WTC11 (cell line): ENCODE measurements around the gene AVPI1. TPM values are rescaled to one million over a fixed set of nuclear protein-coding genes. Genes with fewer than 3 reads are reported as not detected.
A peak's percentile ranks its signal among the peaks of the same experiment; 100 is the strongest.

ENCODE experiments used
- ATAC-seq: fragments of 200-7000 bp; cut with Tn5 transposase; 2 replicates; pipeline ENCODE4 v1.10.0; 2021; ENCODE audit warnings: mild to moderate bottlenecking, moderate library complexity
- CTCF ChIA-PET: fragments of 300-600 bp; sonication (Branson Sonifier 250); formaldehyde crosslinking; loops from one replicate; lab custom pipeline; 2021; ENCODE audit warnings: antibody characterized with exemption; lab: Charles Lee
- POLR2A ChIA-PET: fragments of 350-600 bp; sonication (Branson Sonifier 250); formaldehyde crosslinking; loops from one replicate; lab custom pipeline; 2021; ENCODE audit warnings: antibody characterized with exemption; lab: Charles Lee
- DNase-seq: peaks from one replicate; pipeline ENCODE4 v3.0.0; 2021; ENCODE audit warnings: low spot score
- H3K27ac Mint-ChIP-seq: 2 replicates; pipeline ENCODE4 v1.8.0; 2021; ENCODE audit warnings: mixed read lengths
- H3K27me3 Mint-ChIP-seq: 2 replicates; pipeline ENCODE4 v1.8.0; 2021; ENCODE audit warnings: low read depth, mild to moderate bottlenecking, moderate library complexity, mixed read lengths
- H3K36me3 Mint-ChIP-seq: 2 replicates; pipeline ENCODE4 v1.8.0; 2021; ENCODE audit warnings: mixed read lengths
- H3K4me1 Mint-ChIP-seq: 2 replicates; pipeline ENCODE4 v1.8.0; 2022; ENCODE audit warnings: mixed read lengths
- H3K4me3 Mint-ChIP-seq: 2 replicates; pipeline ENCODE4 v1.8.0; 2021; ENCODE audit warnings: mild to moderate bottlenecking, moderate library complexity, mixed read lengths
- H3K9me3 Mint-ChIP-seq: 2 replicates; pipeline ENCODE4 v1.8.0; 2021; ENCODE audit warnings: mixed read lengths
- CREM ChIP-seq: sonication (generic); formaldehyde crosslinking; IDR thresholded peaks from 2 replicates; pipeline ENCODE4 v1.8.1; 2022; ENCODE audit warnings: mild to moderate bottlenecking, missing genetic modification reagents, moderate library complexity
- ELF4 ChIP-seq: sonication (generic); formaldehyde crosslinking; IDR thresholded peaks from 2 replicates; pipeline ENCODE4 v1.8.1; 2022; ENCODE audit warnings: low read depth, mild to moderate bottlenecking, moderate library complexity, missing genetic modification reagents
- ETV6 ChIP-seq: sonication (generic); formaldehyde crosslinking; IDR thresholded peaks from 2 replicates; pipeline ENCODE4 v1.8.1; 2022; ENCODE audit warnings: mild to moderate bottlenecking, missing genetic modification reagents
- FOXK1 ChIP-seq: sonication (generic); formaldehyde crosslinking; IDR thresholded peaks from 2 replicates; pipeline ENCODE4 v1.8.0; 2022; ENCODE audit warnings: mild to moderate bottlenecking, moderate library complexity, missing genetic modification reagents
- FOXP1 ChIP-seq: sonication (generic); formaldehyde crosslinking; IDR thresholded peaks from 2 replicates; pipeline ENCODE4 v1.8.0; 2022; ENCODE audit warnings: missing genetic modification reagents, mild to moderate bottlenecking, moderate library complexity, borderline replicate concordance
- NFATC4 ChIP-seq: fragments of 250-450 bp; sonication (Bioruptor Pico); IDR thresholded peaks from 2 replicates; pipeline ENCODE4 v1.9.0; 2021; ENCODE audit warnings: mild to moderate bottlenecking
- NFE2L1 ChIP-seq: sonication (generic); formaldehyde crosslinking; IDR thresholded peaks from 2 replicates; pipeline ENCODE4 v1.8.1; 2023; ENCODE audit warnings: missing genetic modification reagents
- NR1H2 ChIP-seq: sonication (generic); formaldehyde crosslinking; IDR thresholded peaks from 2 replicates; pipeline ENCODE4 v1.9.0; 2021; ENCODE audit warnings: mild to moderate bottlenecking, moderate library complexity, missing genetic modification reagents
- SMAD4 ChIP-seq: sonication (generic); formaldehyde crosslinking; IDR thresholded peaks from 2 replicates; pipeline ENCODE4 v1.8.0; 2022; ENCODE audit warnings: mild to moderate bottlenecking, missing genetic modification reagents
- TEAD1 ChIP-seq: sonication (generic); formaldehyde crosslinking; IDR thresholded peaks from 2 replicates; pipeline ENCODE4 v1.8.0; 2022; ENCODE audit warnings: mild to moderate bottlenecking, missing genetic modification reagents
- ZNF232 ChIP-seq: sonication (generic); formaldehyde crosslinking; IDR thresholded peaks from 2 replicates; pipeline ENCODE4 v1.8.0; 2022; ENCODE audit warnings: mild to moderate bottlenecking, missing genetic modification reagents
- ZNF263 ChIP-seq: sonication (generic); formaldehyde crosslinking; IDR thresholded peaks from 2 replicates; pipeline ENCODE4 v1.8.1; 2022; ENCODE audit warnings: low read depth, mild to moderate bottlenecking, moderate library complexity, missing genetic modification reagents
- ZNF317 ChIP-seq: sonication (generic); formaldehyde crosslinking; IDR thresholded peaks from 2 replicates; pipeline ENCODE4 v1.8.1; 2023; ENCODE audit warnings: low read depth, mild to moderate bottlenecking, moderate library complexity, missing genetic modification reagents, borderline replicate concordance
- total RNA-seq: library from RNA; stranded (reverse); gene quantifications from 3 replicates; pipeline ENCODE4 v1.2.3, GENCODE V29; 2021
- TF ChIP-seq, protein P1 (sequence below): sonication (generic); formaldehyde crosslinking; IDR thresholded peaks from 2 replicates; pipeline ENCODE4 v1.8.0; 2022; ENCODE audit warnings: missing genetic modification reagents
- TF ChIP-seq, protein P2 (sequence below): sonication (generic); formaldehyde crosslinking; conservative IDR thresholded peaks from 2 replicates; pipeline ENCODE4 v1.8.1; 2023; ENCODE audit warnings: mild to moderate bottlenecking, low read depth, missing genetic modification reagents, moderate library complexity
- TF ChIP-seq, protein P3 (sequence below): sonication (generic); formaldehyde crosslinking; IDR thresholded peaks from 2 replicates; pipeline ENCODE4 v1.8.1; 2023; ENCODE audit warnings: mild to moderate bottlenecking, missing genetic modification reagents
- TF ChIP-seq, protein P4 (sequence below): sonication (generic); formaldehyde crosslinking; IDR thresholded peaks from 2 replicates; pipeline ENCODE4 v1.8.1; 2022; ENCODE audit warnings: mild to moderate bottlenecking, moderate library complexity, missing genetic modification reagents
- TF ChIP-seq, protein P5 (sequence below): sonication (generic); formaldehyde crosslinking; IDR thresholded peaks from 2 replicates; pipeline ENCODE4 v1.8.0; 2022; ENCODE audit warnings: mild to moderate bottlenecking, missing genetic modification reagents
- TF ChIP-seq, protein P6 (sequence below): fragments of 250-450 bp; sonication (Bioruptor Pico); IDR thresholded peaks from 2 replicates; pipeline ENCODE4 v1.9.0; 2021; ENCODE audit warnings: mild to moderate bottlenecking
- TF ChIP-seq, protein P7 (sequence below): sonication (generic); formaldehyde crosslinking; IDR thresholded peaks from 2 replicates; pipeline ENCODE4 v1.8.0; 2022; ENCODE audit warnings: mild to moderate bottlenecking, missing genetic modification reagents
- TF ChIP-seq, protein P8 (sequence below): sonication (generic); formaldehyde crosslinking; IDR thresholded peaks from 2 replicates; pipeline ENCODE4 v1.8.0; 2023; ENCODE audit warnings: missing genetic modification reagents

Gene AVPI1
- total RNA-seq, 1 experiment from 2014 or later = 9.8 TPM

DNA sequence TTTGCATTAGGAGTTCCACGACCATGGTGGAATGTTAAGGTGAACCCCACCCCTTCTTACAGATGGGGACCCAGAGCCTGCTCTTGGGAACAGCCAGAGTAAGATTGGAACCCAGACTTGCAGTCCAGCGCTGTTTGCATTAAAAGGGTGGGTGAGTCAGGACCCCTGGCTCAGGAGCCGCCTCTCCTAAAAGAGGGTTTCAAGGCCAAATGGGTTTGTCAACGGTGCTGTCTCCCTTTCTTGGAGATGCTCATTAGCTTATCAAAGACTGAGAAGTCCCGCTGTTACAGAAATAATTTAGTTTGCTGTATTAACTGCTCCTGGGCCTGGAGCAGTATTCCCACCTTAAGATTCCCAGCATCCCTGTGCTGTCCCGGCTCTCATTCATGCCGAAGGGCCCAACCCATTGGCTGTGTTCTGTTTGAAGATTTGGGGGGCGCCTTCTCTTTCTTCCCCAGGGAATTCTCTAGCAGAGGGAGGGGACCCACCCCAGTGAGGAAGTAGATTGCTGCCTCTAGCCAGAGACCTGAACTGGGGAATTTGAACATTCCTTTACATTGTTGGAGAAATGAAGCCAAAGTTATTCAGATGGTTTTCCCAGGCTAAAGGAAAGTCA, 28.3 kb upstream of the AVPI1 start:
- peaks cover 8% of the 10 kb centered on the region for H3K36me3 Mint-ChIP-seq
- no peaks in the 10 kb centered on the region for H3K9me3 Mint-ChIP-seq
- H3K4me3 Mint-ChIP-seq = peak overlapping the region; percentile 98
- CTCF ChIA-PET = interaction anchor here (0.9 to 4.7 kb wide), 10 partner anchors 8 to 47 kb away, joined by 3 to 45 read pairs (median 10); partner anchors contain the start of genes AVPI1 and ZFYVE27
- H3K27me3 Mint-ChIP-seq = no peaks in the 10 kb centered on the region
- POLR2A ChIA-PET = interaction anchor here (0.6 to 3.0 kb wide), 4 partner anchors 9 to 31 kb away, joined by 3 to 27 read pairs (median 4); partner anchors contain the start of gene AVPI1
- H3K4me1 Mint-ChIP-seq = peaks cover 54% of the 10 kb centered on the region
- peak overlapping the region; percentile 97 for H3K27ac Mint-ChIP-seq
- TF ChIP-seq NFE2L1 (no peak), NFATC4 (CRISPR knock-in tag) (no peak), CREM (CRISPR knock-in tag) (0 out of 2 replicates have a peak, but pooled peaks have one; percentile 39), TEAD1 (CRISPR knock-in tag) (0 out of 2 replicates have a peak, but pooled peaks have one; percentile 16)
- DNase-seq (peak; percentile 35), ATAC-seq (peak; percentile 4)

DNA sequence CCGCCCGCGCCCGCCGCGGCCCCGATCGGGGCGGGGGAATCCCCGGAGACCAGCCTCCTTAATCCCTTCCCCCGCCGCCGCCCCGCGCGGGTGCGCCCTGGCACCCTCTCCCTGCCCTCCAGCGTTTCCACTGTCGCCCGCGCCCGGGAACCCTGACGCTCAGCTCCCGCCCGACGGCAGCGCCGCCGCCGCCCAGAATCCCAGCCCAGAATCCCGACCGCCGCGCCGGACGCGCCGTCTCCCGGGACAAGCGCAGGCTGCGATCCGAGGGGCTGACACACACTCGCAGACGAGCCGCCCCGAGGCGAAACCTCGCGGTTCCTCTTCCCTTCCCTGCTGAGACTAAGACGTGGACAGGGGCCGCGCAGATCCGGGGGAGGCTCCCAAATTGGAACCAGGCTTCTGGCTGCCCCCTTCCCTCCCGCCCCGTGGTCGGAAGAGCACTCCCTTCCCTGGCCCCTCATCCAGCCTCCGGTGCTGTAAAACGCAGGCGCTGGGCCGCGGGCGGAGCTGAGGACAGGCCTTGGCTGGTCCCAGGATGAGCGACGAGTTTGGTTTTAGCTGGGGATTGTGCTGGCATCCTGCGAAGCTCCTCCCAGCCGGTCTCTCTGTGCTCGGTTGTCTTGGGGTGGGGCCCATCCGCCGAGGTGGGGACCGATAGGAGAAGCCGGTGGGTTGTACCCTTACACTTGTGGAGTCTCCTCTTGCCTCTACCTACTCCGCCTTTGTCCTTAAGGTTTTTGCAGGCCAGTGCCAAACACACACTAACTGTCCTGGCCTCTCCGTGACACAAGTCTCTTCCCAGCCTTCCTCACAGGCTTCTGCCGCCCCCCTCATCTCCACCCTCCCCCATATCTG, 27.6 kb upstream of the AVPI1 start:
- DNase-seq (peak; percentile 75), ATAC-seq (peak; percentile 71)
- Mint-ChIP-seq H3K9me3 (no peaks in the 10 kb centered on the region), H3K4me1 (peaks cover 54% of the 10 kb centered on the region), H3K27me3 (no peaks in the 10 kb centered on the region), H3K27ac (peak overlapping the region; percentile 97), H3K36me3 (peaks cover 8% of the 10 kb centered on the region), H3K4me3 (peak overlapping the region; percentile 98)
- POLR2A ChIA-PET = interaction anchor here (0.6 to 3.0 kb wide), 10 partner anchors 9 to 151 kb away, joined by 3 to 27 read pairs (median 4); partner anchors contain the start of genes AVPI1 and ZFYVE27
- CTCF ChIA-PET = interaction anchor here (0.9 to 4.7 kb wide), 12 partner anchors 9 to 147 kb away, joined by 3 to 45 read pairs (median 10); partner anchors contain the start of genes AVPI1 and ZFYVE27
- TF ChIP-seq SMAD4 (CRISPR knock-in tag) (no peak), ZNF317 (no peak; the same call in 1 of the 2 replicates), NR1H2 (no peak), ELF4 (CRISPR knock-in tag) (0 out of 2 replicates have a peak, but pooled peaks have one; percentile 56), ZNF232 (CRISPR knock-in tag) (no peak), ETV6 (CRISPR knock-in tag) (0 out of 2 replicates have a peak, but pooled peaks have one; percentile 13), NFE2L1 (no peak), FOXP1 (CRISPR knock-in tag) (no peak), FOXK1 (CRISPR knock-in tag) (no peak), ZNF263 (CRISPR knock-in tag) (no peak; the same call in 1 of the 2 replicates)
- TF ChIP-seq, protein P1, sequence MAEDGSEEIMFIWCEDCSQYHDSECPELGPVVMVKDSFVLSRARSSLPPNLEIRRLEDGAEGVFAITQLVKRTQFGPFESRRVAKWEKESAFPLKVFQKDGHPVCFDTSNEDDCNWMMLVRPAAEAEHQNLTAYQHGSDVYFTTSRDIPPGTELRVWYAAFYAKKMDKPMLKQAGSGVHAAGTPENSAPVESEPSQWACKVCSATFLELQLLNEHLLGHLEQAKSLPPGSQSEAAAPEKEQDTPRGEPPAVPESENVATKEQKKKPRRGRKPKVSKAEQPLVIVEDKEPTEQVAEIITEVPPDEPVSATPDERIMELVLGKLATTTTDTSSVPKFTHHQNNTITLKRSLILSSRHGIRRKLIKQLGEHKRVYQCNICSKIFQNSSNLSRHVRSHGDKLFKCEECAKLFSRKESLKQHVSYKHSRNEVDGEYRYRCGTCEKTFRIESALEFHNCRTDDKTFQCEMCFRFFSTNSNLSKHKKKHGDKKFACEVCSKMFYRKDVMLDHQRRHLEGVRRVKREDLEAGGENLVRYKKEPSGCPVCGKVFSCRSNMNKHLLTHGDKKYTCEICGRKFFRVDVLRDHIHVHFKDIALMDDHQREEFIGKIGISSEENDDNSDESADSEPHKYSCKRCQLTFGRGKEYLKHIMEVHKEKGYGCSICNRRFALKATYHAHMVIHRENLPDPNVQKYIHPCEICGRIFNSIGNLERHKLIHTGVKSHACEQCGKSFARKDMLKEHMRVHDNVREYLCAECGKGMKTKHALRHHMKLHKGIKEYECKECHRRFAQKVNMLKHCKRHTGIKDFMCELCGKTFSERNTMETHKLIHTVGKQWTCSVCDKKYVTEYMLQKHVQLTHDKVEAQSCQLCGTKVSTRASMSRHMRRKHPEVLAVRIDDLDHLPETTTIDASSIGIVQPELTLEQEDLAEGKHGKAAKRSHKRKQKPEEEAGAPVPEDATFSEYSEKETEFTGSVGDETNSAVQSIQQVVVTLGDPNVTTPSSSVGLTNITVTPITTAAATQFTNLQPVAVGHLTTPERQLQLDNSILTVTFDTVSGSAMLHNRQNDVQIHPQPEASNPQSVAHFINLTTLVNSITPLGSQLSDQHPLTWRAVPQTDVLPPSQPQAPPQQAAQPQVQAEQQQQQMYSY (CRISPR knock-in tag) = peak; percentile 69
- TF ChIP-seq, protein P2, sequence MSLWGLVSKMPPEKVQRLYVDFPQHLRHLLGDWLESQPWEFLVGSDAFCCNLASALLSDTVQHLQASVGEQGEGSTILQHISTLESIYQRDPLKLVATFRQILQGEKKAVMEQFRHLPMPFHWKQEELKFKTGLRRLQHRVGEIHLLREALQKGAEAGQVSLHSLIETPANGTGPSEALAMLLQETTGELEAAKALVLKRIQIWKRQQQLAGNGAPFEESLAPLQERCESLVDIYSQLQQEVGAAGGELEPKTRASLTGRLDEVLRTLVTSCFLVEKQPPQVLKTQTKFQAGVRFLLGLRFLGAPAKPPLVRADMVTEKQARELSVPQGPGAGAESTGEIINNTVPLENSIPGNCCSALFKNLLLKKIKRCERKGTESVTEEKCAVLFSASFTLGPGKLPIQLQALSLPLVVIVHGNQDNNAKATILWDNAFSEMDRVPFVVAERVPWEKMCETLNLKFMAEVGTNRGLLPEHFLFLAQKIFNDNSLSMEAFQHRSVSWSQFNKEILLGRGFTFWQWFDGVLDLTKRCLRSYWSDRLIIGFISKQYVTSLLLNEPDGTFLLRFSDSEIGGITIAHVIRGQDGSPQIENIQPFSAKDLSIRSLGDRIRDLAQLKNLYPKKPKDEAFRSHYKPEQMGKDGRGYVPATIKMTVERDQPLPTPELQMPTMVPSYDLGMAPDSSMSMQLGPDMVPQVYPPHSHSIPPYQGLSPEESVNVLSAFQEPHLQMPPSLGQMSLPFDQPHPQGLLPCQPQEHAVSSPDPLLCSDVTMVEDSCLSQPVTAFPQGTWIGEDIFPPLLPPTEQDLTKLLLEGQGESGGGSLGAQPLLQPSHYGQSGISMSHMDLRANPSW (CRISPR knock-in tag) = no peak
- TF ChIP-seq, protein P3, sequence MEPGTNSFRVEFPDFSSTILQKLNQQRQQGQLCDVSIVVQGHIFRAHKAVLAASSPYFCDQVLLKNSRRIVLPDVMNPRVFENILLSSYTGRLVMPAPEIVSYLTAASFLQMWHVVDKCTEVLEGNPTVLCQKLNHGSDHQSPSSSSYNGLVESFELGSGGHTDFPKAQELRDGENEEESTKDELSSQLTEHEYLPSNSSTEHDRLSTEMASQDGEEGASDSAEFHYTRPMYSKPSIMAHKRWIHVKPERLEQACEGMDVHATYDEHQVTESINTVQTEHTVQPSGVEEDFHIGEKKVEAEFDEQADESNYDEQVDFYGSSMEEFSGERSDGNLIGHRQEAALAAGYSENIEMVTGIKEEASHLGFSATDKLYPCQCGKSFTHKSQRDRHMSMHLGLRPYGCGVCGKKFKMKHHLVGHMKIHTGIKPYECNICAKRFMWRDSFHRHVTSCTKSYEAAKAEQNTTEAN (CRISPR knock-in tag) = no peak
- TF ChIP-seq, protein P4, sequence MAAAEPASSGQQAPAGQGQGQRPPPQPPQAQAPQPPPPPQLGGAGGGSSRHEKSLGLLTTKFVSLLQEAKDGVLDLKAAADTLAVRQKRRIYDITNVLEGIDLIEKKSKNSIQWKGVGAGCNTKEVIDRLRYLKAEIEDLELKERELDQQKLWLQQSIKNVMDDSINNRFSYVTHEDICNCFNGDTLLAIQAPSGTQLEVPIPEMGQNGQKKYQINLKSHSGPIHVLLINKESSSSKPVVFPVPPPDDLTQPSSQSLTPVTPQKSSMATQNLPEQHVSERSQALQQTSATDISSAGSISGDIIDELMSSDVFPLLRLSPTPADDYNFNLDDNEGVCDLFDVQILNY = no peak; the same call in 1 of the 2 replicates
- TF ChIP-seq, protein P5, sequence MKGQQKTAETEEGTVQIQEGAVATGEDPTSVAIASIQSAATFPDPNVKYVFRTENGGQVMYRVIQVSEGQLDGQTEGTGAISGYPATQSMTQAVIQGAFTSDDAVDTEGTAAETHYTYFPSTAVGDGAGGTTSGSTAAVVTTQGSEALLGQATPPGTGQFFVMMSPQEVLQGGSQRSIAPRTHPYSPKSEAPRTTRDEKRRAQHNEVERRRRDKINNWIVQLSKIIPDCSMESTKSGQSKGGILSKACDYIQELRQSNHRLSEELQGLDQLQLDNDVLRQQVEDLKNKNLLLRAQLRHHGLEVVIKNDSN = no peak; the same call in 1 of the 2 replicates
- TF ChIP-seq, protein P6, sequence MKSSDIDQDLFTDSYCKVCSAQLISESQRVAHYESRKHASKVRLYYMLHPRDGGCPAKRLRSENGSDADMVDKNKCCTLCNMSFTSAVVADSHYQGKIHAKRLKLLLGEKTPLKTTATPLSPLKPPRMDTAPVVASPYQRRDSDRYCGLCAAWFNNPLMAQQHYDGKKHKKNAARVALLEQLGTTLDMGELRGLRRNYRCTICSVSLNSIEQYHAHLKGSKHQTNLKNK (CRISPR knock-in tag) = no peak
- TF ChIP-seq, protein P7, sequence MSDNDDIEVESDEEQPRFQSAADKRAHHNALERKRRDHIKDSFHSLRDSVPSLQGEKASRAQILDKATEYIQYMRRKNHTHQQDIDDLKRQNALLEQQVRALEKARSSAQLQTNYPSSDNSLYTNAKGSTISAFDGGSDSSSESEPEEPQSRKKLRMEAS (CRISPR knock-in tag) = no peak; the same call in 1 of the 2 replicates
- TF ChIP-seq, protein P8, sequence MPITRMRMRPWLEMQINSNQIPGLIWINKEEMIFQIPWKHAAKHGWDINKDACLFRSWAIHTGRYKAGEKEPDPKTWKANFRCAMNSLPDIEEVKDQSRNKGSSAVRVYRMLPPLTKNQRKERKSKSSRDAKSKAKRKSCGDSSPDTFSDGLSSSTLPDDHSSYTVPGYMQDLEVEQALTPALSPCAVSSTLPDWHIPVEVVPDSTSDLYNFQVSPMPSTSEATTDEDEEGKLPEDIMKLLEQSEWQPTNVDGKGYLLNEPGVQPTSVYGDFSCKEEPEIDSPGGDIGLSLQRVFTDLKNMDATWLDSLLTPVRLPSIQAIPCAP = no peak
